WI38 (cell line): ENCODE results near the gene DEFB132.
A peak's percentile ranks its signal among the peaks of the same experiment; 100 is the strongest.

Experiments used
- H3K4me3 ChIP-seq: 2 replicates; pipeline ENCODE4 v1.5.1; 2011; ENCODE audit warnings: low read depth, mild to moderate bottlenecking, control low read depth, low read length
- TF ChIP-seq, protein P1 (sequence below): IDR thresholded peaks from 2 replicates; pipeline ENCODE4 v1.5.1; 2012; ENCODE audit warnings: low read depth, mild to moderate bottlenecking, control low read depth, low read length

The DEFB132 gene

DNA sequence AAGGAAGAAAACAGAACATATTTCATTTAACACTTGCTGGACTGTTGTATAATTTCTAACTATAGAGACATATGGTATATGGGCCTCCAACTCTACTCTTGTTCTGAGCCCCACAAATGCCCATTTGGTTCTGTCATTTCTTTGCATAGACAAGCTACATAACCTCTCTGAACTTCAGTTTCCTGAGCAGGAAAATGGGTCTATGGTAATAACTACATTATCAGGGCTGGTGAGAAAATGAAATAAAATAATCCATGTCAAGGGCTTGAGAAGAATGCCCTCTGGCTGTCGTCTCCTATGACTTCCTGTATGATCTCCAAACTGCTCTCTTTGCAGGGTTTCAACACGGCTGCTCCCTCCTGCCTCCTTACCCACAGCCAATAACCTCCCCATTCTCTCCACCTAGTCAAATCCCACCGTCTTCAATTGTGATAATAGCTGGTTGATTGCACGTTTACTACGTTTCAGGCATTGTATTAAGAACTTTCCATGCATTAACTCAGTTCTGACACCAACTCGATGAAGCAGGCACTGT, 51.8 kb downstream of the DEFB132 start:
- peak overlapping the region; percentile 61 for H3K4me3 ChIP-seq
- TF ChIP-seq, protein P1, sequence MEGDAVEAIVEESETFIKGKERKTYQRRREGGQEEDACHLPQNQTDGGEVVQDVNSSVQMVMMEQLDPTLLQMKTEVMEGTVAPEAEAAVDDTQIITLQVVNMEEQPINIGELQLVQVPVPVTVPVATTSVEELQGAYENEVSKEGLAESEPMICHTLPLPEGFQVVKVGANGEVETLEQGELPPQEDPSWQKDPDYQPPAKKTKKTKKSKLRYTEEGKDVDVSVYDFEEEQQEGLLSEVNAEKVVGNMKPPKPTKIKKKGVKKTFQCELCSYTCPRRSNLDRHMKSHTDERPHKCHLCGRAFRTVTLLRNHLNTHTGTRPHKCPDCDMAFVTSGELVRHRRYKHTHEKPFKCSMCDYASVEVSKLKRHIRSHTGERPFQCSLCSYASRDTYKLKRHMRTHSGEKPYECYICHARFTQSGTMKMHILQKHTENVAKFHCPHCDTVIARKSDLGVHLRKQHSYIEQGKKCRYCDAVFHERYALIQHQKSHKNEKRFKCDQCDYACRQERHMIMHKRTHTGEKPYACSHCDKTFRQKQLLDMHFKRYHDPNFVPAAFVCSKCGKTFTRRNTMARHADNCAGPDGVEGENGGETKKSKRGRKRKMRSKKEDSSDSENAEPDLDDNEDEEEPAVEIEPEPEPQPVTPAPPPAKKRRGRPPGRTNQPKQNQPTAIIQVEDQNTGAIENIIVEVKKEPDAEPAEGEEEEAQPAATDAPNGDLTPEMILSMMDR, result no peak

DNA sequence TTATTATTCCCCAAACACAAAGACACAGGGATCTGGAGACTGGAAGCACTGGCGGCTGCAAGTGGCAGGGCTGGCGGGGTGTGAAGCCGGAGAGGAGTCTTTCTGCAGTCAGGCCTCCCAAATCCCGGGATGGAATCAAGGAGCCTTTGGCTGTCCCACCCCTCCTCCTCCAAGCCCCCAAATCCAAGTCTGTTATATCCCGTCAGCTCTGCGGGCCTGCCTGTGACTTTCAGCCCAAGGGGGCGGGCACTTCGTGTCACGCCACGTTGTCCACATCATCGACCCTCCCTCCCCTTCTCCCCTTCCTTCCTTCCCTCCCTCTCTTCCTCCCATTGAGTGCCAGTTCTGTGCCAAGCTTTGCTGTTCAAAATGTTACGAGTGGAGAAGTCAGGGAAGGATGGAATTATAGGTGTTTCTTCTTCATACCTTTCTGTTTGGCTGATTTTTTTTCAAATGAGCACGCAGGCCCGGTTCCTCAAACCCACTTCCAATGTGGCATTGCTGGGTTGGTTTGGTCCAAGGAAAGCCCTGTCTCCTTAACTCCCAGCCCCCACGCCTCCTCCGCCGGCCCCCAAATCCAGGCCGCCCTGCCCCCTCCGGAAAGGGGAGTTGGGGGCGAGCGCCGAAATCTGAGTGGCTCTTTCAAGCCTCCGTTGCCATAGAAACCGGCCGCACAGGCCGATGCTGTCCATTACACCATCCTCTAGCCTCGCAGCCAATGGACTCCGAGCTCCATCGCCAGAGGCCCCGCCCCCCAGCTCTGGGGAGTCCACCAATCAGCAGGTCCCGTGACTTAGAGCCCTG, 52.5 kb downstream of the DEFB132 start:
- peak overlapping the region; percentile 61 for H3K4me3 ChIP-seq

DNA sequence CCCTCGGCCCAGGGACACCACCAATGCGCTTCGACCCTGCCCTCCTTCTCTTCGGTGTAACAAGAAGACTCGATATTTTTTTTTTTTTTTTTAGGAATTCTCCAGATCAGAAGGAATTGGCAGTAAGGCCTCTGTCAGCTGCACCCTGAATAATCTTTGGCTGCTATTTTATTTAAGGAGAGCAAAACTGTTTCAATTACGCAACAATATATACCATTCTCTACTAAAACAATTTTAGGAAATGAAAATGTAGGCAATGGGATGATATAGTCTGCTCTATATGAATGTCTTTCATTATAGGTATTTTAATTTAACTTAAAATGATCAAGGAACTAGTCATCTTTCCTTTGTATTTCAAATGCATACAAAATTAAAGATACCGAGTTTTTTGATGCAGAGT, 53.1 kb downstream of the DEFB132 start:
- no peak overlapping the region for H3K4me3 ChIP-seq

More for the DNA sequence above, 52.5 kb downstream of the DEFB132 start:
- TF ChIP-seq, protein P1, result no peak

More for the DNA sequence above, 53.1 kb downstream of the DEFB132 start:
- TF ChIP-seq, protein P1, result no peak
